ENCODE results near the gene CCDC92B.
A peak's percentile ranks its signal among the peaks of the same experiment; 100 is the strongest.

Gene CCDC92B

GRCh38 chr17:2722611-2723010 is 26.8 kb downstream of the CCDC92B start:
- no peak overlapping the region for H3K4me3 ChIP-seq (ENCODE audit: low read length)
- DNase-seq (ENCODE audit: low read depth): no peak
- no peak for TF ChIP-seq CTCF (IDR thresholded peaks at IDR 0.05; ENCODE audit: insufficient read depth, low read depth, low read length, missing control alignments)

- TF ChIP-seq CTCF (IDR thresholded peaks at IDR 0.05; ENCODE audit: insufficient read depth, low read depth, low read length, missing control alignments): no peak
- H3K4me3 ChIP-seq (ENCODE audit: low read length): no peak overlapping the region
Measured at GRCh38 chr17:2721603-2722002, 27.8 kb downstream of the CCDC92B start.

GRCh38 chr17:2719861-2720260 is 29.6 kb downstream of the CCDC92B start:
- H3K4me3 ChIP-seq (ENCODE audit: low read length): no peak overlapping the region
- DNase-seq (ENCODE audit: low read depth): no peak
- TF ChIP-seq CTCF (IDR thresholded peaks at IDR 0.05; ENCODE audit: insufficient read depth, low read depth, low read length, missing control alignments): no peak

More at GRCh38 chr17:2721603-2722002, 27.8 kb downstream of the CCDC92B start:
- peak; percentile 46 for DNase-seq (ENCODE audit: low read depth)

- DNase-seq (ENCODE audit: low read depth): peak; percentile 54
- TF ChIP-seq CTCF (IDR thresholded peaks at IDR 0.05; ENCODE audit: insufficient read depth, low read depth, low read length, missing control alignments): no peak
- H3K4me3 ChIP-seq (ENCODE audit: low read length): no peak overlapping the region
Measured at GRCh38 chr17:2718150-2718938, 31.1 kb downstream of the CCDC92B start.

GRCh38 chr17:2716649-2717048 is 32.8 kb downstream of the CCDC92B start:
- H3K4me3 ChIP-seq (ENCODE audit: low read length): no peak overlapping the region
- TF ChIP-seq CTCF (IDR thresholded peaks at IDR 0.05; ENCODE audit: insufficient read depth, low read depth, low read length, missing control alignments): no peak
- no peak for DNase-seq (ENCODE audit: low read depth)

GRCh38 chr17:2713881-2714280 is 35.6 kb downstream of the CCDC92B start:
- DNase-seq (ENCODE audit: low read depth): no peak
- no peak overlapping the region for H3K4me3 ChIP-seq (ENCODE audit: low read length)
- TF ChIP-seq CTCF (IDR thresholded peaks at IDR 0.05; ENCODE audit: insufficient read depth, low read depth, low read length, missing control alignments): no peak
